Activated B cell treated with CpG ODN at 0.5 μM for 24 hours (primary cell): ENCODE data around the gene DLX6. TPM values are rescaled to one million over a fixed set of nuclear protein-coding genes. Genes with fewer than 3 reads are reported as not detected.

ENCODE experiments used
- ATAC-seq: fragments of 200-7000 bp; cut with Tn5 transposase; one replicate; pipeline ENCODE4 v1.10.0; 2021; ENCODE audit warnings: low read depth, mild to moderate bottlenecking, moderate library complexity
- CTCF ChIA-PET: fragments of 350-600 bp; sonication (Branson Sonifier 250); formaldehyde crosslinking; loops from one replicate; lab custom pipeline; 2021; ENCODE audit warnings: antibody characterized with exemption; lab: Charles Lee
- POLR2A ChIA-PET: fragments of 350-600 bp; sonication (Branson Sonifier 250); formaldehyde crosslinking; loops from one replicate; lab custom pipeline; 2021; ENCODE audit warnings: antibody characterized with exemption; lab: Charles Lee
- DNase-seq: peaks from one replicate; pipeline ENCODE4 v3.0.0; 2022
- H3K27ac Mint-ChIP-seq: one replicate; pipeline ENCODE4 v1.8.0; 2020; ENCODE audit warnings: mixed read lengths
- H3K27me3 Mint-ChIP-seq: one replicate; pipeline ENCODE4 v1.8.0; 2021; ENCODE audit warnings: mixed read lengths
- H3K36me3 Mint-ChIP-seq: one replicate; pipeline ENCODE4 v1.8.0; 2021; ENCODE audit warnings: low read depth, mixed read lengths
- H3K4me1 Mint-ChIP-seq: one replicate; pipeline ENCODE4 v1.8.0; 2021; ENCODE audit warnings: mixed read lengths
- H3K4me3 Mint-ChIP-seq: one replicate; pipeline ENCODE4 v1.8.0; 2020; ENCODE audit warnings: mild to moderate bottlenecking, mixed read lengths
- H3K9me3 Mint-ChIP-seq: one replicate; pipeline ENCODE4 v1.8.0; 2020; ENCODE audit warnings: mixed read lengths
- intact Hi-C: fragments of 100-400 bp; cut with micrococcal nuclease; formaldehyde crosslinking; loops from one replicate; pipeline ENCODE4 v1.15.1; 2024
- total RNA-seq: library from RNA; stranded (reverse); gene quantifications from 2 replicates; pipeline ENCODE4 v1.2.3, GENCODE V29; 2022
- TF ChIP-seq, protein P1 (sequence below): fragments of 200-600 bp; IDR thresholded peaks from one replicate; pipeline ENCODE4 v1.8.0; 2022; ENCODE audit warnings: antibody characterized with exemption, mild to moderate bottlenecking

Gene DLX6
- total RNA-seq, 1 donor from 2014 or later = not detected

GRCh38 chr7:97039374-97040065, 34.2 kb downstream of the DLX6 start:
- no peak overlapping the region for H3K4me3 Mint-ChIP-seq
- ATAC-seq = no peak
- no peaks in the 10 kb centered on the region for H3K36me3 Mint-ChIP-seq
- no peaks in the 10 kb centered on the region for H3K9me3 Mint-ChIP-seq
- peaks cover 35% of the 10 kb centered on the region for H3K27me3 Mint-ChIP-seq
- no peaks in the 10 kb centered on the region for H3K4me1 Mint-ChIP-seq
- no peak overlapping the region for H3K27ac Mint-ChIP-seq
- ChIA-PET CTCF (no interaction called here), POLR2A (no interaction called here)
- intact Hi-C loops = no loop called here
- DNase-seq = no peak
- TF ChIP-seq, protein P1, sequence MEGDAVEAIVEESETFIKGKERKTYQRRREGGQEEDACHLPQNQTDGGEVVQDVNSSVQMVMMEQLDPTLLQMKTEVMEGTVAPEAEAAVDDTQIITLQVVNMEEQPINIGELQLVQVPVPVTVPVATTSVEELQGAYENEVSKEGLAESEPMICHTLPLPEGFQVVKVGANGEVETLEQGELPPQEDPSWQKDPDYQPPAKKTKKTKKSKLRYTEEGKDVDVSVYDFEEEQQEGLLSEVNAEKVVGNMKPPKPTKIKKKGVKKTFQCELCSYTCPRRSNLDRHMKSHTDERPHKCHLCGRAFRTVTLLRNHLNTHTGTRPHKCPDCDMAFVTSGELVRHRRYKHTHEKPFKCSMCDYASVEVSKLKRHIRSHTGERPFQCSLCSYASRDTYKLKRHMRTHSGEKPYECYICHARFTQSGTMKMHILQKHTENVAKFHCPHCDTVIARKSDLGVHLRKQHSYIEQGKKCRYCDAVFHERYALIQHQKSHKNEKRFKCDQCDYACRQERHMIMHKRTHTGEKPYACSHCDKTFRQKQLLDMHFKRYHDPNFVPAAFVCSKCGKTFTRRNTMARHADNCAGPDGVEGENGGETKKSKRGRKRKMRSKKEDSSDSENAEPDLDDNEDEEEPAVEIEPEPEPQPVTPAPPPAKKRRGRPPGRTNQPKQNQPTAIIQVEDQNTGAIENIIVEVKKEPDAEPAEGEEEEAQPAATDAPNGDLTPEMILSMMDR = no peak

DNA sequence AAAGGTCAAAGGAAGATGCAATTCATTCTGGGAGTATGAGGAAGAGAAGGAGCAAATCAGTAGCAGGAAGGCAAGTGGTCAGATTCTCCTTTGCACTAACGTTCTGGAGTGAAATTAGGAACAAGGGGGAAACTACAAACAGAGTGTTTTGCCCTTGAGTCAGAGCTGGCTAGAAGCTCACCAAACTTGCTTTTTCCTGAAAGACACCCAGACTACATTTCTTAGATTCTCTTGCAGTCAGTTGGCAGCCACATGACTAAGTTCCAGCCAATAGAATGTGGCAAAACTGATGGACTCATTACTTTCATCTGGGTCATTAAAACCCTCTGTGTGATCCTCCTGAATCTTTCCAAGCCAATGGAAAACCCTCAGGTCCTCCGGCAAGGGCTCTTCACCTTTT, 37.9 kb downstream of the DLX6 start:
- CTCF ChIA-PET = no interaction called here
- Mint-ChIP-seq H3K4me3 (no peak overlapping the region), H3K27me3 (peaks cover 42% of the 10 kb centered on the region), H3K36me3 (no peaks in the 10 kb centered on the region), H3K27ac (no peak overlapping the region), H3K9me3 (no peaks in the 10 kb centered on the region), H3K4me1 (no peaks in the 10 kb centered on the region)
- TF ChIP-seq, protein P1 = no peak
- POLR2A ChIA-PET = no interaction called here
- intact Hi-C loops = no loop called here
- DNase-seq (no peak), ATAC-seq (no peak)

Other genes starting within 250 kb of the DLX6 start
- not detected in 2 replicates for gene DLX5, start 19.3 kb downstream of the DLX6 start, total RNA-seq
- gene SDHAF3, start 112.1 kb downstream of the DLX6 start, total RNA-seq = 20.6 and 24.2 TPM in 2 replicates